AG09319 (cell line): Measurements from ENCODE around the gene PHC2.

ENCODE experiments used
- DNase-seq: peaks from one replicate; pipeline ENCODE4 v3.0.0-alpha.2; 2010; ENCODE audit warnings: low read depth; ENCODE audit errors: extremely low read depth
- TF ChIP-seq, protein P1 (sequence below): IDR thresholded peaks from 2 replicates; pipeline ENCODE4 v1.5.1; 2011; ENCODE audit warnings: low read depth, mild to moderate bottlenecking, inconsistent platforms, low read length, moderate library complexity

PHC2 gene

DNA sequence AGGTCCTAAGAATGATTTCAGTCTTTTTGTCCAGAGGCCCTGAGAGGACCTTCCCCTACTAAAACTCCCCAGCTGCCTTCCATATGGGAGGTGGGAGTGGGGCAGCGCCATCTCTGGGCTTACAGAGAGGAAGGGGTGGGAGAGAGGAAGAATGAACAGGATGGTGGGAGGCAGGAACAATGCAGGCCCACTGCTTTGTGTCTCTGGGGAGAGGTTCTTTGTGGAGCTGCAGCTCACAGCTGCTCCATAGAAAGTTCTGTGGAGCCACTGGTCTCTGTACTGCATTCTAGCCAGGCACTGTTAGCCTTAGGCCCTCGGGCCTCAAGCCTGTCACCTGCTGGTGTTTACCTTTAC is 66.4 kb downstream of the PHC2 start:
- TF ChIP-seq, protein P1, sequence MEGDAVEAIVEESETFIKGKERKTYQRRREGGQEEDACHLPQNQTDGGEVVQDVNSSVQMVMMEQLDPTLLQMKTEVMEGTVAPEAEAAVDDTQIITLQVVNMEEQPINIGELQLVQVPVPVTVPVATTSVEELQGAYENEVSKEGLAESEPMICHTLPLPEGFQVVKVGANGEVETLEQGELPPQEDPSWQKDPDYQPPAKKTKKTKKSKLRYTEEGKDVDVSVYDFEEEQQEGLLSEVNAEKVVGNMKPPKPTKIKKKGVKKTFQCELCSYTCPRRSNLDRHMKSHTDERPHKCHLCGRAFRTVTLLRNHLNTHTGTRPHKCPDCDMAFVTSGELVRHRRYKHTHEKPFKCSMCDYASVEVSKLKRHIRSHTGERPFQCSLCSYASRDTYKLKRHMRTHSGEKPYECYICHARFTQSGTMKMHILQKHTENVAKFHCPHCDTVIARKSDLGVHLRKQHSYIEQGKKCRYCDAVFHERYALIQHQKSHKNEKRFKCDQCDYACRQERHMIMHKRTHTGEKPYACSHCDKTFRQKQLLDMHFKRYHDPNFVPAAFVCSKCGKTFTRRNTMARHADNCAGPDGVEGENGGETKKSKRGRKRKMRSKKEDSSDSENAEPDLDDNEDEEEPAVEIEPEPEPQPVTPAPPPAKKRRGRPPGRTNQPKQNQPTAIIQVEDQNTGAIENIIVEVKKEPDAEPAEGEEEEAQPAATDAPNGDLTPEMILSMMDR, result no peak
- DNase-seq, result no peak

DNA sequence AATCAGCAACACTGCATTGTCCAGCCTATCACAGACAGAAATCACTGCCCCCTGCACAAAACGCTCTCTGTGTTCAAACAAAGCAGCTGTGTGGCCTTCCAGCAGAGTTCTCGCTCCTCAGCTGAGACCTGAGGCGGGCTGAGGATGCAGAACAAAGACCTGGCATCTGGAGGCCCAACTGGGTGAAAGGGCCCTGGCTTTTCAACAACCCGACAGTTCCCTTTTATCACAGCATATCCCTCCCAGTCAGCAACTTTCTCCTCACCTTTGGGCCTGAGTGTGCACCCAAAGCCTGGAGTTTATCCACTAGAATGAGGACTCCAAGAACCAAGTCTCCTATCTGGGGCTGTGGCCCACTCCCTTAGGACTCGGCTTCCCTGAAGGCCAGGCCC is 67.4 kb downstream of the PHC2 start:
- TF ChIP-seq, protein P1, result no peak
- DNase-seq, result no peak

DNA sequence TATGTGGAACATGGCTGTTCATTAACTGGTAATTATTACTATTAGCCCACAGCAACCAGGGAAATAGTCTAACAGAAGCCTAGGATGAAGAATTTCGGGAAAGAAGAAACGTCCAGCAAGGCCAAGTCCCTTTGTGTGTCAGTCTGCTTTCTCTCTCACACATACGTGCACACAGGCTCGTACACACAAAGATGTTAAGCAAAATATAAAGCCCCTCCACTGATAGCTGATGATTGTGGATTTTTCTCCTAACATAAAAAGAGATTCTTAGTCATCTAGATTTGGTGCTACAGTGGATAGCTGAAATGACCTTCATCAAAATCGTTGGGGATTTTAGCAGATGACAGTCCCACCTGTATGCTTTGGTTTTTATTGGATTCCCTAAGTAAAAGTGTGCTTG is 67.9 kb downstream of the PHC2 start:
- TF ChIP-seq, protein P1, result no peak

DNA sequence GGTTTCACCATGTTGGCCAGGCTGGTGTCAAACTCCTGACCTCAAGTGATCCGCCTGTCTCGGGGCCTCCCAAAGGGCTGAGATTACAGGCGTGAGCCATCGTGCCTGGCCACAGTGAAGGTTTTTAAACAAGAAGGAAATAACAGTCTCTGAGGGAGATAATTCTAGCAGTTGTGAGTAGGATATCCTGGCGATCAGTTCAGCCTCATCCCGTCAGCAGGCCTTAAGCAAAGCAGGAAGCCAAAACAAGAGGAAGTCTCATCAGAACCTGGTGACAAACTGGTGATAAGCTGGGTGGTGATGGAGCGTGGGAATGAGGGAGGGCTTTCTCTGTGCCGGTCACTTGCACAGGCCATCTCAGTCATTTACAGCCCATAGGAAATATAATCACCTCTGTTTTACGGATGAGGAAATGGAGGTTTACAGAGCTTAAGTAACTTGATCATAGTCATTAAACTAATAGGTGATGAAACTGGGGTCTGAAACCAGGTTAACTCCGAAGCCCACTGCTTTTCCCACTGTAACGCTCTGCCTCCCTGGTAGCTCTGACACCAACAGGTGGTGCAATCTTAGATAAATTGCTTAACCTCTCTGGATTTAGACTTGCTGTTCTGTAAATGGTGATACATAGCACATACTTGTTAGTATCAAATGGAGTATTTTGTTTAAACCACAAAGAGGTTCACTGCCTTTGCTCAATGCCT is 69.2 kb downstream of the PHC2 start:
- DNase-seq, result no peak
- TF ChIP-seq, protein P1, result no peak

More for the DNA sequence above, 67.9 kb downstream of the PHC2 start:
- no peak for DNase-seq

DNA sequence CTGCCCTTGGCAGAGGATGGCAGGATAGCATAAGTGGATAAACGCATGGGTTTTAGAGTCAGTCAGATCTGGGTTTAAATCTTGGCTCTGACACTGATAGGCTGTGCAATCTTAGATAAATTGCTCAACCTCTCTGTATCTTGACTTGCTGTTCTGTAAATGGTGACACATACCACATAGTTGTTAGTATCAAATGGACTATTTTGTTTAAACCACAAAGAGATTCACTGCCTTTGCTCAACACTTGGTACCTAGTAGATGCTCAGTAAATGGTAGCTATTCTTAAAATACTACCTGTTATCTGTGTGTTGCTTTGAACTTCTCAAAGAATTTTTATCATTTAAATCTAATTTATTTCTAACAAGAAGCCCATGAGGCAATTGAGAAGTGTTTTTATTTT is 70.5 kb downstream of the PHC2 start:
- no peak for DNase-seq

DNA sequence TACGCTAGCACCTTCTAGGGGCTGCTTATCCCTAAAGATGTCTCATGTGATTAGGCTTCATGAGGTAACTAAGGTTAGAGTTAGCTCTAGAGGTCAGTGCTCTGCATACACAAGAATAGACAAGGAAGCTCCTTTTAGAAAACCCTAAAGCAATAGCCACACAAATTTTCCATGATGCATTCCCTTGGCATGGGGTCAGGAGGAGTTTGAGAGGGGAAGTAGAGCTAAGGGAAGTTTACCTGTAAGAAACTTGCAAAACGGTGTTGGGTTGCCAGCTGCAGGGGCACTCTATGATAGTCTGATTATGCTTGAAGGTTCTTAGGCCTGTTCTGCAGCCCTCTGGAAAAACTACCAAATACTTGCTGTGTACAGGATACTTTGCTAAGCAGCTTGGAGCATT is 71.0 kb downstream of the PHC2 start:
- DNase-seq, result no peak
- TF ChIP-seq, protein P1, result no peak

More for the DNA sequence above, 70.5 kb downstream of the PHC2 start:
- TF ChIP-seq, protein P1, result no peak

DNA sequence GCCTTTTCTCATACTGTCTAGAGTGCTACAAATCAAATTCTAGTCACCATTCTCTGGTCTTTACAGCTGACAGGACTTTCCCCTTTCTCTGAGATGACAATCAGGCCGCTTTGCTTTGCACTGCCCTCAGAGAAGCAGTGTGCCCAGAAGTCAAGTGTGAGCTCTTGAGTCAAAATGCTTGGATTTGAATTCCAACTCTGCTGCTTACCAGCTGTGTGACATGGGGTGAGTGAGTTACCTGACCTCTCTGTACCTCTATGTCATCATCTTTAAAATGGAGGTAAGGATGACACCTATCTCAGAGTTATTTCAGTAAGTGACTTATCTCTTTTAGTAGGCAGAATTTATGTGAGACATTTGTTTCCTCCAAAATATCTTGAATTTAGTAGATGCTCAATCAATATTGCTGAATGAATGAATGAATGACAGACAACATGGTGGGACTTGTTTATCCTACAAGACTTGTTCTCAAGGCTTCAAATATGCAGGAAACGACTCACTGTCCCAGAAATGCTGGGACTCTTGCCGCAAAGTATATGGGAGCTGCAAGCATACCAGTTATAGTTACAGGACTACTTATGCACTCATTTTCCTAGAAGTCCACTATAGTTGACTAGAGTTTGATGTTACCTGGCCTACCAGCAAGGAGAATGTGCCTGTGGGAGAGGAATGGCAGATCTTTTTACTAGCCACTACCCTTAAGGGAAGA is 71.9 kb downstream of the PHC2 start:
- TF ChIP-seq, protein P1, result no peak
- no peak for DNase-seq
